Measurements from ENCODE around the gene LENEP. TPM values are rescaled to one million over a fixed set of nuclear protein-coding genes. Genes with fewer than 3 reads are reported as not detected.

The LENEP gene
- total RNA-seq, 1 experiment from 2014 or later, result 0.42 TPM

DNA sequence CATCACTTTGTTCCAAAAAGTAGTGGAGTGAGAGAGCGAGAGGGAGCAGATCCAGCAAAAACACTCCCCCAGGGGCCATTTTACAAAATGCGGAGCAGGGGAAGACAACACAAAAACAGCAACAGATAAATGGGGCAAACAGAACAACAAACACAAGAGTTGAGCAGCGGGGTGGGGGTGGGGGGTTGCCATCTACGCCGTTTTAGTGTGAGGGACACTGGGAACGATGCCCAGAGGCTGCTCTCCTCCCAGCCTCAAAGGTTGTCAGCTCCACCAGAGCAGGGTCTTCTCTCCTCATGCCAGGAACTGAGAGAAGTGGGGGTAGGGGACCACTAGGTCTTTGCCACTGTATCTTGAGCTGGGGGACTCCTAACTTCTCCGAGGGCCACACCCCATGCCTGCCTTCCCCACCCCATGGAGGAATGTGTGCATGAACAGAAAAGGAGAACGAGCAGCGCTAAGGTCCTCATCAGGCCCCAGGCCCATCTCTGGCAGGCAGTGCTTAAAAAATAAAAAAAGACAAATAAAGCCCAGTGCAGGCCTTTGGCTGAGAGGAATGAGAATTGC, 36.2 kb upstream of the LENEP start:
- H3K9ac ChIP-seq (ENCODE audit: low read length), result no peak overlapping the region
- no peaks in the 10 kb centered on the region for H3K9me3 ChIP-seq (ENCODE audit: control insufficient read depth in 1 of 2, insufficient read depth in 1 of 2, low read depth in 1 of 2, low read length in 2 of 2)
- TF ChIP-seq JUND (IDR thresholded peaks at IDR 0.05) (0 out of 2 replicates have a peak, but pooled peaks have one; percentile 10), MAX (IDR thresholded peaks at IDR 0.05) (no peak), EZH2phosphoT487 (IDR thresholded peaks at IDR 0.05; ENCODE audit: borderline replicate concordance) (no peak), EGR1 (IDR thresholded peaks at IDR 0.05; ENCODE audit: low read depth) (no peak), SIN3A (IDR thresholded peaks at IDR 0.05; ENCODE audit: low read depth) (no peak), REST (IDR thresholded peaks at IDR 0.05; ENCODE audit: low read depth) (no peak)
- no peak overlapping the region for H3K27ac ChIP-seq (ENCODE audit: low read depth, low read length)
- intact Hi-C loops (cut with micrococcal nuclease), result no loop called here
- peaks cover 14% of the 10 kb centered on the region for H3K79me2 ChIP-seq (ENCODE audit: insufficient read depth, low read length)
- H4K20me1 ChIP-seq (ENCODE audit: insufficient read depth), result no peaks in the 10 kb centered on the region
- DNase-seq (ENCODE audit: low read depth, low spot score) (no peak), ATAC-seq (no peak)
- H2AFZ ChIP-seq (ENCODE audit: low read depth, low read length, poor library complexity, severe bottlenecking), result no peak overlapping the region
- peaks cover 3 to 13% of the 10 kb centered on the region in 2 experiments; a peak in 2 of 4 replicates for H3K36me3 ChIP-seq (ENCODE audit: control insufficient read depth in 1 of 2, insufficient read depth in 2 of 2, low read length in 2 of 2)
- no peak overlapping the region for H3K4me2 ChIP-seq (ENCODE audit: low read length)
- H3K27me3 ChIP-seq (ENCODE audit: insufficient read depth, low read length), result no peaks in the 10 kb centered on the region
- no peaks in the 10 kb centered on the region for H3K9me2 ChIP-seq (ENCODE audit: insufficient read depth)
- peaks cover 18 to 43% of the 10 kb centered on the region in 2 experiments for H3K4me1 ChIP-seq (ENCODE audit: control insufficient read depth in 1 of 2, insufficient read depth in 2 of 2, low read length in 2 of 2)
- ChIA-PET POLR2A (interaction anchor here (2.4 kb wide), 1 partner anchor 13 kb away, joined by 10 read pairs; the partner anchor contains the start of gene SHC1), CTCF (no interaction called here), RAD21 (ENCODE audit: low non-redundant PET in 1 of 2, low total read pairs in 2 of 2, uncharacterized antibody in 2 of 2, unreplicated experiment in 2 of 2) (no interaction called here)
- BruUV-seq (replicated peaks), result no TSS peak
- H3K4me3 ChIP-seq (replicated peaks in 1 of 2; ENCODE audit: low read depth in 1 of 2, low read length in 2 of 2), result no peak overlapping the region

All from HCT116 (cell line).